SK-N-SH (cell line): ENCODE results near the gene MSH5. TPM values are rescaled to one million over a fixed set of nuclear protein-coding genes. Genes with fewer than 3 reads are reported as not detected.
A peak's percentile ranks its signal among the peaks of the same experiment; 100 is the strongest.
"Not testable (repeated sequence)": the region's sequence is repeated elsewhere in the genome, so short reads cannot be mapped to it uniquely, and the experiment has no call there.

Experiments used
- CTCF ChIA-PET: fragments of 300-600, 350-600 bp; formaldehyde crosslinking; extraction: SDS; loops from one replicate; lab custom pipeline; 2021; lab: Yijun Ruan, JAX
- POLR2A ChIA-PET: fragments of 350-600 bp; sonication (Branson Sonifier 250); formaldehyde crosslinking; extraction: SDS; loops from one replicate; lab custom pipeline; 2020; ENCODE audit warnings: antibody characterized with exemption, inconsistent platforms; lab: Yijun Ruan, JAX
- DNase-seq: peaks from one replicate; pipeline ENCODE4 v3.0.0; 2012
- H2AFZ ChIP-seq: fragments of 200-600 bp; sonication (generic); 2 replicates; pipeline ENCODE4 v1.8.1; 2016; ENCODE audit warnings: antibody characterized with exemption, mild to moderate bottlenecking, low read depth
- H3F3A ChIP-seq: fragments of 200-600 bp; sonication (generic); replicated peaks from 2 replicates; pipeline ENCODE3; 2016; ENCODE audit warnings: antibody characterized with exemption, mild to moderate bottlenecking; ENCODE audit not compliant: insufficient read depth
- H3K27ac ChIP-seq, 2 experiments: fragments of 200-500 bp in 1 of 2; fragments of 200-600 bp in 1 of 2; sonication (Bioruptor generic) in 1 of 2; sonication (generic), shearing (Covaris generic) in 1 of 2; 2 replicates each; pipeline versions ENCODE4 v1.5.1 to v1.6.1; 2014 to 2016; ENCODE audit warnings: low read depth in 2 of 2, inconsistent platforms in 1 of 2, low read length in 1 of 2, mild to moderate bottlenecking in 1 of 2, mixed read lengths in 1 of 2
- H3K27me3 ChIP-seq: fragments of 200-600 bp; sonication (generic), shearing (Covaris generic); 2 replicates; pipeline ENCODE4 v1.6.1; 2016; ENCODE audit warnings: mixed run types; ENCODE audit not compliant: insufficient read depth
- H3K36me3 ChIP-seq, 2 experiments: fragments of 200-500 bp in 1 of 2; fragments of 200-600 bp in 1 of 2; sonication (Bioruptor generic) in 1 of 2; sonication (generic) in 1 of 2; replicated peaks in 1 of 2; 2 replicates each; pipeline versions ENCODE3 to v1.5.1; 2014 to 2016; ENCODE audit warnings: low read length in 1 of 2, mild to moderate bottlenecking in 1 of 2; ENCODE audit not compliant: insufficient read depth in 2 of 2, control insufficient read depth in 1 of 2
- H3K4me1 ChIP-seq, 2 experiments: fragments of 200-500 bp in 1 of 2; fragments of 200-600 bp in 1 of 2; sonication (Bioruptor generic) in 1 of 2; sonication (generic), shearing (Covaris generic) in 1 of 2; 2 replicates each; pipeline versions ENCODE4 v1.5.1 to v1.6.1; 2014 to 2016; ENCODE audit warnings: low read depth in 1 of 2, low read length in 1 of 2, mixed run types in 1 of 2; ENCODE audit not compliant: insufficient read depth in 2 of 2, control insufficient read depth in 1 of 2
- H3K4me2 ChIP-seq: fragments of 200-600 bp; sonication (generic), shearing (Covaris generic); 2 replicates; pipeline ENCODE4 v1.6.1; 2017; ENCODE audit warnings: mixed run types
- H3K4me3 ChIP-seq, 2 experiments: fragments of 200-500 bp in 1 of 2; fragments of 200-600 bp in 1 of 2; sonication (Bioruptor generic) in 1 of 2; sonication (generic), shearing (Covaris generic) in 1 of 2; 2 replicates each; pipeline versions ENCODE4 v1.5.1 to v1.8.1; 2014 to 2016; ENCODE audit warnings: low read depth in 2 of 2, inconsistent platforms in 1 of 2, low read length in 1 of 2, mild to moderate bottlenecking in 1 of 2, mixed read lengths in 1 of 2, moderate library complexity in 1 of 2
- H3K79me2 ChIP-seq: fragments of 200-600 bp; sonication (generic); 2 replicates; pipeline ENCODE4 v1.8.1; 2017; ENCODE audit warnings: mild to moderate bottlenecking; ENCODE audit not compliant: insufficient read depth
- H3K9ac ChIP-seq: fragments of 200-600 bp; sonication (generic); 2 replicates; pipeline ENCODE4 v1.6.1; 2017; ENCODE audit warnings: mixed run types
- H3K9me2 ChIP-seq: fragments of 200-600 bp; sonication (generic); 2 replicates; pipeline ENCODE4 v1.6.1; 2017; ENCODE audit warnings: mixed run types
- H3K9me3 ChIP-seq: fragments of 200-600 bp; sonication (generic); 2 replicates; pipeline ENCODE4 v1.6.1; 2017; ENCODE audit warnings: mixed run types, mild to moderate bottlenecking, moderate library complexity
- H4K20me1 ChIP-seq: fragments of 200-600 bp; sonication (generic); 2 replicates; pipeline ENCODE4 v1.6.1; 2017; ENCODE audit warnings: mild to moderate bottlenecking, mixed run types; ENCODE audit not compliant: insufficient read depth
- CHD2 ChIP-seq: fragments of 150-350 bp; IDR thresholded peaks from 2 replicates; pipeline ENCODE4 v1.6.1; 2018; ENCODE audit warnings: low read length; ENCODE audit not compliant: partially characterized antibody
- CTCF ChIP-seq: fragments of 200-600 bp; sonication (generic); IDR thresholded peaks from 2 replicates; pipeline ENCODE4 v1.6.1; 2017; ENCODE audit warnings: antibody characterized with exemption, mild to moderate bottlenecking, moderate library complexity
- ELF1 ChIP-seq: IDR thresholded peaks from 2 replicates; pipeline ENCODE4 v1.4.0; 2012
- EP300 ChIP-seq, 2 experiments: IDR thresholded peaks; 2 replicates each; pipeline versions ENCODE4 v1.4.0 to v1.6.1; 2012; ENCODE audit warnings: borderline replicate concordance in 1 of 2, low read depth in 1 of 2, low read length in 1 of 2
- IRF3 ChIP-seq: fragments of 150-350 bp; IDR thresholded peaks from 2 replicates; pipeline ENCODE4 v1.6.1; 2016; ENCODE audit warnings: mild to moderate bottlenecking, low read depth, low read length
- JUND ChIP-seq: IDR thresholded peaks from 2 replicates; pipeline ENCODE4 v1.4.0; 2012
- MXI1 ChIP-seq: IDR thresholded peaks from 2 replicates; pipeline ENCODE4 v1.6.1; 2012; ENCODE audit warnings: mild to moderate bottlenecking, low read depth, low read length, improper control_type of control experiment
- NRF1 ChIP-seq: IDR thresholded peaks from 2 replicates; pipeline ENCODE4 v1.6.1; 2012; ENCODE audit warnings: low read depth, mild to moderate bottlenecking, low read length
- RAD21 ChIP-seq: IDR thresholded peaks from 2 replicates; pipeline ENCODE4 v1.6.1; 2012; ENCODE audit warnings: mild to moderate bottlenecking, low read length
- RCOR1 ChIP-seq: fragments of 150-350 bp; IDR thresholded peaks from 2 replicates; pipeline ENCODE4 v1.6.1; 2017; ENCODE audit warnings: antibody characterized with exemption, low read length
- REST ChIP-seq: IDR thresholded peaks from 2 replicates; pipeline ENCODE4 v1.6.1; 2012; ENCODE audit warnings: mild to moderate bottlenecking, low read depth, low read length, moderate library complexity
- RFX5 ChIP-seq: IDR thresholded peaks from 2 replicates; pipeline ENCODE4 v1.6.1; 2012; ENCODE audit warnings: mild to moderate bottlenecking, improper control_type of control experiment, low read length
- SIN3A ChIP-seq: IDR thresholded peaks from 2 replicates; pipeline ENCODE4 v1.6.1; 2012; ENCODE audit warnings: low read depth, mild to moderate bottlenecking, low read length, moderate library complexity, borderline replicate concordance
- YY1 ChIP-seq: IDR thresholded peaks from 2 replicates; pipeline ENCODE4 v1.4.0; 2012; ENCODE audit warnings: low read depth, mild to moderate bottlenecking
- WGBS: methylation state at CpG from one replicate; pipeline ENCODE4 v1.1.6; 2017; ENCODE audit warnings: low lambda C conversion rate; 5-methylcytosine and 5-hydroxymethylcytosine counted together
- polyA plus RNA-seq, 3 experiments: library from polyadenylated mRNA; depleted of rRNA; stranded (reverse); fragments of >200 nt; gene quantifications; 2 replicates each; pipeline ENCODE4 v1.2.3, GENCODE V29; 2012

The MSH5 gene
- polyA plus RNA-seq, 1 of the 3 experiments (the other 2 are of a cell fraction): 16.0 TPM

GRCh38 chr6:31801031-31801927 lies 61.5 kb downstream of the MSH5 start:
- H3K4me3 ChIP-seq, H3K4me1 ChIP-seq, DNase-seq, POLR2A ChIA-PET, H3K4me2 ChIP-seq, H3K27me3 ChIP-seq, H3K9ac ChIP-seq, H2AFZ ChIP-seq, H3K9me2 ChIP-seq, H3K27ac ChIP-seq, H4K20me1 ChIP-seq, H3K9me3 ChIP-seq: not testable (repeated sequence)
- Histone ChIP-seq H3K36me3 (peaks cover 2 to 15% of the 10 kb centered on the region in 2 experiments), H3F3A (peaks cover 17% of the 10 kb centered on the region), H3K79me2 (peaks cover 46% of the 10 kb centered on the region)
- WGBS: 94% methylated on average over 8 of the region's 8 CpGs
- CTCF ChIA-PET: interaction anchor here (0.7 kb wide), 1 partner anchor 10 kb away, joined by 3 read pairs; no protein-coding TSS in a partner anchor

GRCh38 chr6:31805939-31806469 lies 66.2 kb downstream of the MSH5 start:
- Histone ChIP-seq H3K27ac (peak overlapping the region; percentile 79 to 80), H3K4me3 (peak overlapping the region; percentile 64 to 73), H3K9ac (peak overlapping the region; percentile 77), H4K20me1 (no peaks in the 10 kb centered on the region), H3K4me2 (peak overlapping the region; percentile 72), H3K79me2 (peaks cover 47% of the 10 kb centered on the region), H3K9me3 (no peaks in the 10 kb centered on the region), H2AFZ (peak overlapping the region; percentile 83), H3K27me3 (no peaks in the 10 kb centered on the region), H3F3A (peaks cover 11% of the 10 kb centered on the region), H3K4me1 (peaks cover 5% of the 10 kb centered on the region in 2 experiments; a peak in 2 of 4 replicates), H3K36me3 (peaks cover 0 to 6% of the 10 kb centered on the region in 2 experiments), H3K9me2 (no peaks in the 10 kb centered on the region)
- WGBS: 13% methylated on average over 7 of the region's 7 CpGs
- TF ChIP-seq RFX5: no peak
- TF ChIP-seq CTCF: no peak
- TF ChIP-seq SIN3A: no peak
- no peak for TF ChIP-seq ELF1
- TF ChIP-seq REST: no peak
- no peak for TF ChIP-seq YY1
- no peak for TF ChIP-seq NRF1
- TF ChIP-seq RCOR1: no peak
- TF ChIP-seq IRF3: no peak
- TF ChIP-seq MXI1: no peak
- no peak for TF ChIP-seq EP300 (IDR thresholded peaks at IDR 0.05; ENCODE audit: borderline replicate concordance in 1 of 2, low read depth in 1 of 2, low read length in 1 of 2)
- TF ChIP-seq CHD2: no peak
- no peak for TF ChIP-seq RAD21
- TF ChIP-seq JUND: no peak
- ChIA-PET CTCF (interaction anchor here (1.4 to 4.4 kb wide), 6 partner anchors 8 to 76 kb away, joined by 5 to 37 read pairs (median 7); partner anchors contain the start of genes DDAH2, MSH5 and VARS1), POLR2A (interaction anchor here (1.0 to 2.3 kb wide), 8 partner anchors 8 to 142 kb away, joined by 3 to 24 read pairs (median 6); partner anchors contain the start of genes DDAH2, GPANK1, HSPA1A and HSPA1L)
- DNase-seq: no peak
